Measurements from ENCODE around the gene CIAO2A. TPM values are rescaled to one million over a fixed set of nuclear protein-coding genes. Genes with fewer than 3 reads are reported as not detected.
"Not testable (repeated sequence)": the region's sequence is repeated elsewhere in the genome, so short reads cannot be mapped to it uniquely, and the experiment has no call there.

Gene CIAO2A
- total RNA-seq, 2 experiments from 2014 or later, result 95.5 to 111 TPM

DNA sequence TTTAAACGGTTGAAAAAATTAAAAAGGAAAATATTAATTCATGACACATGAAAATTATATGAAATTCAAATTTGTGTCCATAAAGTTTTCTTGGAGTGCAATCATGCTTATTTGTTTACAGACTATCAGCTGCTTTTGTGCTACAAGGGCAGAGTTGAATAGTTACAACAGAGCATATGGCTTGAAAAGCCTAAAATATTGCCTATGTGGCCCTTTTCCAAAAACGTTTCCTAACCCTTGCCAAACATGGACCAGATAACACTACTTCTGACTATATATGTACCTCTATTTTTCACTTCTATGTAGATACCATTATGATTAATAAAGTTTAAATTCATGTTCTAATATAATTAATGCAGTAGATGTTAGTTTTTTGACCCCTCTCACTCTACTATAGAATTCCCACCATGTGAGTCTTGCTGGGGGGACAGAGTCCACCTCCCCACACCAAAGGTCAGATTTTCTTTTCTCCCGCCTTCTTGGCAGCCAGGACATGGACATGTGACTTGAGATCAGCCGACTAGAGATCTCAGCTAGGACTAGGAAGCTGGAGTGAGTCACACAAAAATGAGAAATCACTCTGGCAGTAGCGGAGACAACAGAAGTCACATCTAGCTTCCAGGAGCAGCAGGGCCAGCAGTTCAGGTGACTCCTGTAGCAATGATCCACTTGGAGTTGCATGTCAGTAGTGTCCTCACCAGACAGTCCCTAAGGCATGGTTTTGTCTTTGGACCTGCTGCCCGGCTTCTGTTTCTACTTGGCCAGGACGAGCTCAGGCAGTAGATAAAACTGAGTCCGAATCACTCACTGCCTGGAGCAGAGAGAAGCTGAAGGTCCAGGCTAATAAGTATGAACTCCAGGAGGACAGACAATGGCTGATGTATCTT lies 22.4 kb downstream of the CIAO2A start:
- Mint-ChIP-seq H3K4me3 (no peak overlapping the region), H3K9me3 (ENCODE audit: low read depth) (no peaks in the 10 kb centered on the region), H3K27me3 (no peaks in the 10 kb centered on the region), H3K4me1 (peaks cover 7% of the 10 kb centered on the region), H3K27ac (no peak overlapping the region), H3K36me3 (ENCODE audit: low read depth) (peaks cover 14% of the 10 kb centered on the region)
- POLR2A ChIA-PET, result interaction anchor here (0.7 kb wide), 1 partner anchor 879 kb away, joined by 3 read pairs; no protein-coding TSS in a partner anchor
- intact Hi-C loops (cut with DNase I, micrococcal nuclease), result no loop called here
- CTCF ChIA-PET, result interaction anchor here (0.6 to 8.2 kb wide), 10 partner anchors 9 to 473 kb away, joined by 3 to 129 read pairs (median 4); partner anchors contain the start of gene SNX1
- DNase-seq (no peak), ATAC-seq (no peak)

DNA sequence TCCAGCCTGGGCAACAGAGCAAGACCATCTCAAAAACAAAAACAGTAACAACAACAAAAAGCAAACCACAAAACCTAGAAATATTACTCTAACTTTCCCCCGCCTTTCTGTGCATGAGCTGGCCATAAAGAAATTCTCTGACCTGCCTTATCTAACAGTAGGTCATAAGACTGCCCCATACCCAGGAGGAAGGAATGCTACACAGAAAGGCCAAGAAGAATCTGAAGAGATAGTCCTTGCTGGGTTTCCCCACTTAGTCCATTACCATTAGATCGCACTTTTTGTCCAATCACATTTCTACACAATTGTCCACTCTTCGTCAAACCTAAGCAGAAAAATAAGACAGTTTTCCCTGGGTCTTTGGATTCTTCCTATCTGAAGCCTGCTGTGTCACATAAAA lies 23.5 kb downstream of the CIAO2A start:
- Mint-ChIP-seq H3K27ac (no peak overlapping the region), H3K36me3 (ENCODE audit: low read depth) (peaks cover 14% of the 10 kb centered on the region), H3K4me3 (no peak overlapping the region), H3K27me3 (no peaks in the 10 kb centered on the region), H3K9me3 (ENCODE audit: low read depth) (no peaks in the 10 kb centered on the region), H3K4me1 (peaks cover 6% of the 10 kb centered on the region)
- CTCF ChIA-PET, result interaction anchor here (0.9 to 8.2 kb wide), 9 partner anchors 7 to 460 kb away, joined by 3 to 129 read pairs (median 7); partner anchors contain the start of gene DAPK2
- POLR2A ChIA-PET, result no interaction called here
- no peak for DNase-seq
- intact Hi-C loops (cut with DNase I, micrococcal nuclease), result no loop called here
- ATAC-seq, result no peak

GRCh38 chr15:64068133-64068532 lies 25.5 kb downstream of the CIAO2A start:
- Mint-ChIP-seq H3K9me3 (ENCODE audit: low read depth) (no peaks in the 10 kb centered on the region), H3K4me3 (no peak overlapping the region), H3K4me1 (peaks cover 6% of the 10 kb centered on the region), H3K36me3 (ENCODE audit: low read depth) (peaks cover 10% of the 10 kb centered on the region), H3K27ac (no peak overlapping the region), H3K27me3 (no peaks in the 10 kb centered on the region)
- POLR2A ChIA-PET, result no interaction called here
- CTCF ChIA-PET, result interaction anchor here (0.6 to 8.2 kb wide), 33 partner anchors 11 to 679 kb away, joined by 3 to 129 read pairs (median 4); partner anchors contain the start of genes CIAO2A and DAPK2
- ATAC-seq (no peak), DNase-seq (no peak)
- intact Hi-C loops (cut with DNase I, micrococcal nuclease), result loop anchor here in 1 of 2 experiments (5.0 to 10.0 kb wide), 3 partner anchors 176 to 603 kb away; no protein-coding TSS in a partner anchor

- intact Hi-C loops (cut with DNase I, micrococcal nuclease), result loop anchor here (1.0 to 10.0 kb wide), 9 partner anchors 175 to 779 kb away; no protein-coding TSS in a partner anchor
- POLR2A ChIA-PET, result no interaction called here
- Mint-ChIP-seq H3K27me3 (no peaks in the 10 kb centered on the region), H3K4me3 (no peak overlapping the region), H3K27ac (no peak overlapping the region), H3K4me1 (peaks cover 6% of the 10 kb centered on the region), H3K9me3 (ENCODE audit: low read depth) (no peaks in the 10 kb centered on the region), H3K36me3 (ENCODE audit: low read depth) (peaks cover 7% of the 10 kb centered on the region)
- CTCF ChIA-PET, result interaction anchor here (0.6 to 8.2 kb wide), 38 partner anchors 11 to 778 kb away, joined by 3 to 129 read pairs (median 4); partner anchors contain the start of genes CIAO2A and DAPK2
- ATAC-seq (peak; percentile 86), DNase-seq (peak; percentile 78)
These were observed 26.0 kb downstream of the CIAO2A start for GRCh38 chr15:64067564-64068030.

DNA sequence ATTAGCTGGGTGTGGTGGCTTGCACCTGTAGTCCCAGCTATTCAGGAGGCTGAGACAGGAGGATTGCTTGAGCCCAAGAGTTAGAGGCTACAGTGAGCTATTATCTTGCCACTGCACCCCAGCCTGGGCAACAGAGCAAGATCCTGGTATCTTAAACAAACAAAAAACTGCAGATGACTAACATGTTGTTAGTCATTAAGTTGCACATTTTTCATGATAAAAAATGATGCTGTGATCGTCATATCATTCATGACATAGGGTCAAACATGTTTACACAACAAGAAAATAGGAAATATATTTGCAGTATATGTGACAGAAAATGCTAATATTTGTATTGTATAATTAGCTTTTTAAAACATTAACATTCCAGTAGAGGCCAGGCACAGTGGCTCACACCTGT lies 27.2 kb downstream of the CIAO2A start:
- H3K27me3 Mint-ChIP-seq, result no peaks in the 10 kb centered on the region
- intact Hi-C loops (cut with DNase I, micrococcal nuclease), result loop anchor here (2.0 to 10.0 kb wide), 6 partner anchors 174 to 778 kb away; no protein-coding TSS in a partner anchor
- H3K9me3 Mint-ChIP-seq (ENCODE audit: low read depth), result no peaks in the 10 kb centered on the region
- no peaks in the 10 kb centered on the region for H3K36me3 Mint-ChIP-seq (ENCODE audit: low read depth)
- ATAC-seq, result no peak
- H3K4me1 Mint-ChIP-seq, result peaks cover 6% of the 10 kb centered on the region
- no peak overlapping the region for H3K4me3 Mint-ChIP-seq
- DNase-seq, result no peak
- ChIA-PET POLR2A (interaction anchor here (0.6 to 0.7 kb wide), 2 partner anchors 81 to 463 kb away, joined by 3 to 5 read pairs; no protein-coding TSS in a partner anchor), CTCF (interaction anchor here (0.6 to 8.2 kb wide), 16 partner anchors 12 to 777 kb away, joined by 3 to 129 read pairs (median 5); partner anchors contain the start of genes CIAO2A and DAPK2)
- no peak overlapping the region for H3K27ac Mint-ChIP-seq

DNA sequence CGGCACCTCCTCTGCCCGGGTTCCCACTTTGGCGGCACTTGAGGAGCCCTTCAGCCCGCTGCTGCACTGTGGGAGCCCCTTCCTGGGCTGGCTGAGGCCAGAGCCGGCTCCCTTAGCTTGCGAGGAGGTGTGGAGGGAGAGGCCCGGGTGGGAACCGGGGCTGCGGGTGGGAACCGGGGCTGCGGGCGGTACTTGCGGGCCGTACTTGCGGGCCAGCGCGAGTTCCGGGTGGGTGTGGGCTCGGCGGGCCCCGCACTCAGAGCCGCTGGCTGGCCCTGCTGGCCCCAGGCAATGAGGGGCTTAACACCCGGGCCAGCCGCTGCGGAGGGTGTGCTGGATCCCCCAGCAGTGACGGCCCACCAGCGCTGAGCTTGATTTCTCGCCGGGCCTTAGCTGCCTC lies 32.9 kb downstream of the CIAO2A start:
- H3K36me3 Mint-ChIP-seq (ENCODE audit: low read depth), result no peaks in the 10 kb centered on the region
- no peaks in the 10 kb centered on the region for H3K9me3 Mint-ChIP-seq (ENCODE audit: low read depth)
- DNase-seq (no peak), ATAC-seq (no peak)
- ChIA-PET POLR2A (no interaction called here), CTCF (interaction anchor here (0.6 kb wide), 2 partner anchors 105 to 291 kb away, joined by 3 read pairs; no protein-coding TSS in a partner anchor)
- H3K4me3 Mint-ChIP-seq, result no peak overlapping the region
- intact Hi-C loops (cut with DNase I, micrococcal nuclease), result loop anchor here in 1 of 2 experiments (10.0 kb wide), 1 partner anchor 596 kb away; no protein-coding TSS in a partner anchor
- no peaks in the 10 kb centered on the region for H3K4me1 Mint-ChIP-seq
- H3K27ac Mint-ChIP-seq, result no peak overlapping the region
- H3K27me3 Mint-ChIP-seq, result no peaks in the 10 kb centered on the region

- CTCF ChIA-PET, result not testable (repeated sequence)
These were observed 34.5 kb downstream of the CIAO2A start for GRCh38 chr15:64059104-64059503.

GRCh38 chr15:64058279-64058678 lies 35.4 kb downstream of the CIAO2A start:
- intact Hi-C loops (cut with DNase I, micrococcal nuclease), result no loop called here
- no peaks in the 10 kb centered on the region for H3K36me3 Mint-ChIP-seq (ENCODE audit: low read depth)
- ChIA-PET CTCF (no interaction called here), POLR2A (no interaction called here)
- no peaks in the 10 kb centered on the region for H3K9me3 Mint-ChIP-seq (ENCODE audit: low read depth)
- ATAC-seq, result no peak
- H3K27me3 Mint-ChIP-seq, result no peaks in the 10 kb centered on the region
- no peak overlapping the region for H3K27ac Mint-ChIP-seq
- H3K4me1 Mint-ChIP-seq, result no peaks in the 10 kb centered on the region
- no peak overlapping the region for H3K4me3 Mint-ChIP-seq
- DNase-seq, result no peak

More at GRCh38 chr15:64059104-64059503, 34.5 kb downstream of the CIAO2A start:
- H3K27me3 Mint-ChIP-seq; intact Hi-C loops (cut with DNase I, micrococcal nuclease); H3K36me3 Mint-ChIP-seq (ENCODE audit: low read depth); H3K4me3 Mint-ChIP-seq; H3K4me1 Mint-ChIP-seq; DNase-seq; H3K27ac Mint-ChIP-seq; ATAC-seq; H3K9me3 Mint-ChIP-seq (ENCODE audit: low read depth); POLR2A ChIA-PET: not testable (repeated sequence)

DNA sequence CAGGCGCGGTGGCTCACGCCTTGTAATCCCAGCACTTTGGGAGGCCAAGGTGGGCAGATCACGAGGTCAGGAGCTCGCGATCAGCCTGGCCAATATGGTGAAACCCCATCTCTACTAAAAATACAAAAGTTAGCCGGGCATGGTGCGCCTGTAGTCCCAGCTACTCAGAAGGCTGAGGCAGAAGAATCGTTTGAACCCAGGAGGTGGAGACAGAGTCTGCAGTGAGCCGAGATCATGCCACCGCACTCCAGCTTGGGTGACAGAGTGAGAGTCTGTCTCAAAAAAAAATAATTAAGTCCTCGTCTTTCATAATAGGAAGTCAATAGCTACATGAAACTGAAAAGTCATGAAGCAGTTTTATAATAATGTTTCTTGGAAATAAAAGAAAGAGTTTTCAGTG lies 40.0 kb downstream of the CIAO2A start:
- H3K4me3 Mint-ChIP-seq; intact Hi-C loops (cut with DNase I, micrococcal nuclease); ATAC-seq; H3K9me3 Mint-ChIP-seq (ENCODE audit: low read depth); H3K27me3 Mint-ChIP-seq; H3K36me3 Mint-ChIP-seq (ENCODE audit: low read depth); H3K27ac Mint-ChIP-seq; POLR2A ChIA-PET; H3K4me1 Mint-ChIP-seq; DNase-seq: not testable (repeated sequence)
- CTCF ChIA-PET, result interaction anchor here (0.9 to 1.4 kb wide), 3 partner anchors 12 to 301 kb away, joined by 3 to 5 read pairs (median 3); no protein-coding TSS in a partner anchor

DNA sequence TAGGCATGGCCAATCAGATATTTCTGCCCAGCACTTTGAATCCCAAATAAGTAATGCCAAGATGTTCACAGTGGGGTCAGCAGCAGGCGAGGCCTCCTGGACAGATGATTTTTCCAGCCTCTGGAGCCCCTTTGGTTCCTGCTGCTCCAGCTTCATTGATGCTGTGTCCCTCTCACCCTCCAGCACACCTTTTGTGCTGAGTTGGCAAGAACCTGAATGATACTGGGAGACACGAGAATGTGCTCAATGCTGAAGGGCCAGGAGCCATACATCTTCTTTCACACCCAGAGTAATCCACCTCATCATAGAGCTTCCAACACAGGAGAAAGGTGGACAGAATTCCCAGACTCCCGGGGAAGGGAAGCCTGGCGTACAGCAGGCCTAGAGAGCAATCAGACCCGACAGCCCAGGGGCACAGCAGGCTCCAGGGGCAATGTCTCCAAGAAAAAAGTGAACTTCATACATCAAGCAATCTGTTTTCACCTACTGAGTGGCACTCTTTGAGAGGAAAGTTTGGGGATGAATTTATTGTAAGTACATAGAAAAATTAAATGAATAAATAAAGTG lies 40.6 kb downstream of the CIAO2A start:
- Mint-ChIP-seq H3K27me3 (peaks cover 5% of the 10 kb centered on the region), H3K4me1 (peaks cover 2% of the 10 kb centered on the region), H3K27ac (no peak overlapping the region), H3K9me3 (ENCODE audit: low read depth) (no peaks in the 10 kb centered on the region), H3K4me3 (no peak overlapping the region), H3K36me3 (ENCODE audit: low read depth) (no peaks in the 10 kb centered on the region)
- POLR2A ChIA-PET, result no interaction called here
- CTCF ChIA-PET, result interaction anchor here (1.1 to 1.4 kb wide), 3 partner anchors 26 to 301 kb away, joined by 3 to 5 read pairs (median 3); no protein-coding TSS in a partner anchor
- DNase-seq (no peak), ATAC-seq (no peak)
- intact Hi-C loops (cut with DNase I, micrococcal nuclease), result no loop called here

Measured in activated CD4-positive, alpha-beta T cell treated with anti-CD3 and anti-CD28 coated beads for 36 hours (primary cell).